A549 (cell line): ENCODE data around the gene DTX1.

ENCODE experiments used
- CBX8 ChIP-seq: fragments of 200-600 bp; sonication (generic); IDR thresholded peaks from 2 replicates; pipeline ENCODE4 v1.6.1; 2016
- CEBPB ChIP-seq, 2 experiments: fragments of >200 bp in 1 of 2; sonication (Bioruptor Twin) in 1 of 2; formaldehyde crosslinking in 1 of 2; IDR thresholded peaks; 2 replicates each; pipeline ENCODE4 v1.6.1; 2012 to 2016
- EP300 ChIP-seq, 2 experiments: fragments of >200 bp; sonication (Bioruptor Twin); formaldehyde crosslinking; IDR thresholded peaks; 2 replicates in 1 of 2; 3 replicates in 1 of 2; pipeline ENCODE4 v1.6.1; 2016 to 2017
- GATA3 ChIP-seq: IDR thresholded peaks from 2 replicates; pipeline ENCODE4 v1.6.1; 2012; ENCODE audit warnings: borderline replicate concordance
- JUN ChIP-seq, 2 experiments: fragments of >200 bp; sonication (Bioruptor Twin); formaldehyde crosslinking; IDR thresholded peaks; 2 replicates in 1 of 2; 3 replicates in 1 of 2; pipeline ENCODE4 v1.6.1; 2016 to 2017
- KDM1A ChIP-seq: fragments of 200-600 bp; sonication (generic); IDR thresholded peaks from 2 replicates; pipeline ENCODE4 v1.6.1; 2016; ENCODE audit warnings: low read depth, mild to moderate bottlenecking
- POLR2A ChIP-seq: IDR thresholded peaks from 2 replicates; pipeline ENCODE4 v1.6.1; 2012; ENCODE audit warnings: mild to moderate bottlenecking, low read length
- POLR2AphosphoS2 ChIP-seq: conservative IDR thresholded peaks from 2 replicates; pipeline ENCODE4 v1.6.1; 2012; ENCODE audit warnings: low read length, improper control_type of control experiment, inconsistent platforms
- RFX5 ChIP-seq: fragments of 450-650 bp; IDR thresholded peaks from 2 replicates; pipeline ENCODE4 v1.7.1; 2014; ENCODE audit warnings: antibody characterized with exemption, mild to moderate bottlenecking, moderate library complexity
- ZFP36 ChIP-seq: fragments of 450-650 bp; IDR thresholded peaks from 2 replicates; pipeline ENCODE4 v1.6.1; 2014; ENCODE audit warnings: borderline replicate concordance; ENCODE audit not compliant: partially characterized antibody
- TF ChIP-seq, protein P1 (sequence below): fragments of >200 bp; sonication (Bioruptor Twin); formaldehyde crosslinking; IDR thresholded peaks from 3 replicates; pipeline ENCODE4 v1.5.1; 2016
- TF ChIP-seq, protein P2 (sequence below): IDR thresholded peaks from 2 replicates; pipeline ENCODE4 v1.6.1; 2012

DNA sequence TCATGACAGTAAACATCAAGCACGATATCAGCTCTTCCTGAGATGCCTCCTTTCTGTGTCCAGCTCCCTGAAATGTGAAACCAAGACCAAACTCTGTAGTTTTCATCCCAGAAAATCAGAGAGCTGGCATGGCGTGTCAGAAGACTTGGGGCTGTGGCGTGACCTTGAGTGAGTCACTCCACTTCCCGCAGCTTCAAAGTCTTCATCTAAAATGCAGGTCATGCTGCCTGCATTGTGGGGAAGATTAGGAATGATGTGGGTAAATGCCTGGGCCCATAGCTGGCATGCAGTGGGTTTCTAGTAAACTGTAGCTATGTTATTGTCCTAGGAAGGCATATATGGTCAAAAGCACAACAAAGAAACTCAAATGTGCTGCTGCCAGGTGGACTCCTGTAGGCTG is 49.4 kb upstream of the DTX1 start:
- TF ChIP-seq, protein P1, sequence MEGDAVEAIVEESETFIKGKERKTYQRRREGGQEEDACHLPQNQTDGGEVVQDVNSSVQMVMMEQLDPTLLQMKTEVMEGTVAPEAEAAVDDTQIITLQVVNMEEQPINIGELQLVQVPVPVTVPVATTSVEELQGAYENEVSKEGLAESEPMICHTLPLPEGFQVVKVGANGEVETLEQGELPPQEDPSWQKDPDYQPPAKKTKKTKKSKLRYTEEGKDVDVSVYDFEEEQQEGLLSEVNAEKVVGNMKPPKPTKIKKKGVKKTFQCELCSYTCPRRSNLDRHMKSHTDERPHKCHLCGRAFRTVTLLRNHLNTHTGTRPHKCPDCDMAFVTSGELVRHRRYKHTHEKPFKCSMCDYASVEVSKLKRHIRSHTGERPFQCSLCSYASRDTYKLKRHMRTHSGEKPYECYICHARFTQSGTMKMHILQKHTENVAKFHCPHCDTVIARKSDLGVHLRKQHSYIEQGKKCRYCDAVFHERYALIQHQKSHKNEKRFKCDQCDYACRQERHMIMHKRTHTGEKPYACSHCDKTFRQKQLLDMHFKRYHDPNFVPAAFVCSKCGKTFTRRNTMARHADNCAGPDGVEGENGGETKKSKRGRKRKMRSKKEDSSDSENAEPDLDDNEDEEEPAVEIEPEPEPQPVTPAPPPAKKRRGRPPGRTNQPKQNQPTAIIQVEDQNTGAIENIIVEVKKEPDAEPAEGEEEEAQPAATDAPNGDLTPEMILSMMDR: no peak
- TF ChIP-seq POLR2A: no peak
- no peak for TF ChIP-seq EP300 (IDR thresholded peaks at IDR 0.05)
- TF ChIP-seq, protein P2, sequence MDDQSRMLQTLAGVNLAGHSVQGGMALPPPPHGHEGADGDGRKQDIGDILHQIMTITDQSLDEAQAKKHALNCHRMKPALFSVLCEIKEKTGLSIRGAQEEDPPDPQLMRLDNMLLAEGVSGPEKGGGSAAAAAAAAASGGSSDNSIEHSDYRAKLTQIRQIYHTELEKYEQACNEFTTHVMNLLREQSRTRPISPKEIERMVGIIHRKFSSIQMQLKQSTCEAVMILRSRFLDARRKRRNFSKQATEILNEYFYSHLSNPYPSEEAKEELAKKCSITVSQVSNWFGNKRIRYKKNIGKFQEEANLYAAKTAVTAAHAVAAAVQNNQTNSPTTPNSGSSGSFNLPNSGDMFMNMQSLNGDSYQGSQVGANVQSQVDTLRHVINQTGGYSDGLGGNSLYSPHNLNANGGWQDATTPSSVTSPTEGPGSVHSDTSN: no peak
- no peak for TF ChIP-seq RFX5
- no peak for TF ChIP-seq POLR2AphosphoS2
- no peak for TF ChIP-seq CBX8
- TF ChIP-seq ZFP36: no peak
- no peak for TF ChIP-seq KDM1A
- TF ChIP-seq JUN (IDR thresholded peaks at IDR 0.05): no peak
- TF ChIP-seq GATA3: no peak
- no peak for TF ChIP-seq CEBPB (IDR thresholded peaks at IDR 0.05)
